Measurements from ENCODE around the gene SMKR1. TPM values are rescaled to one million over a fixed set of nuclear protein-coding genes. Genes with fewer than 3 reads are reported as not detected.

The SMKR1 gene
- polyA plus RNA-seq, 3 donors: 2.9 to 5.1 (median 4.4) TPM

Other genes starting within 250 kb of the SMKR1 start
- gene STRIP2, start 68.1 kb upstream of the SMKR1 start, polyA plus RNA-seq (ENCODE audit: insufficient read length in 3 of 3): 1 to 10 TPM; 2.2 to 3.5 (median 3.4) TPM
- gene NRF1, start 109.2 kb downstream of the SMKR1 start, polyA plus RNA-seq (ENCODE audit: insufficient read length in 3 of 3): 10 to 100 TPM; 21.0 to 21.4 (median 21.1) TPM